Gastrocnemius medialis (tissue), 4 donors: ENCODE results near the gene ESPN. TPM values are rescaled to one million over a fixed set of nuclear protein-coding genes. Genes with fewer than 3 reads are reported as not detected.
"Not testable (repeated sequence)": the region's sequence is repeated elsewhere in the genome, so short reads cannot be mapped to it uniquely, and the experiment has no call there.

ENCODE experiments used
- ATAC-seq, 2 donors: fragments of 150-250 bp; one replicate each; pipeline ENCODE4 v1.9.1; 2016
- DNase-seq, 2 donors: peaks; one replicate each; pipeline ENCODE4 v3.0.0-alpha.2; 2019
- H3K27ac ChIP-seq, 4 donors: fragments of 200-600 bp; sonication (generic); 1 replicate in 1 of 4; 2 replicates in 3 of 4; pipeline ENCODE4 v1.5.1; 2016 to 2018; ENCODE audit warnings: mild to moderate bottlenecking in 2 of 4, moderate library complexity in 1 of 4
- H3K27me3 ChIP-seq, 3 donors: fragments of 200-600 bp; sonication (generic) in 2 of 3; 1 replicate in 1 of 3; 2 replicates in 2 of 3; pipeline versions ENCODE4 v1.5.1 to v1.6.0; 2016 to 2019; ENCODE audit warnings: mild to moderate bottlenecking in 1 of 3, moderate library complexity in 1 of 3
- H3K36me3 ChIP-seq, 2 donors: fragments of 200-600 bp; sonication (generic) in 1 of 2; one replicate each; pipeline ENCODE4 v1.5.1; 2017 to 2018
- H3K4me1 ChIP-seq, 2 donors: fragments of 200-600 bp; sonication (generic) in 1 of 2; one replicate each; pipeline ENCODE4 v1.5.1; 2016 to 2017; ENCODE audit warnings: mild to moderate bottlenecking in 2 of 2
- H3K4me3 ChIP-seq, 4 donors: fragments of 200-600 bp; sonication (generic) in 3 of 4; 1 replicate in 1 of 4; 2 replicates in 3 of 4; pipeline ENCODE4 v1.5.1; 2016 to 2019; ENCODE audit warnings: mild to moderate bottlenecking in 2 of 4
- H3K9me3 ChIP-seq, 3 donors: fragments of 200-600 bp; sonication (generic) in 2 of 3; 1 replicate in 1 of 3; 2 replicates in 2 of 3; pipeline ENCODE4 v1.5.1; 2016 to 2019
- POLR2A ChIP-seq, 2 donors: fragments of 450-650 bp; IDR thresholded peaks; one replicate each; pipeline ENCODE4 v1.6.1; 2017; ENCODE audit warnings: antibody characterized with exemption in 2 of 2, mild to moderate bottlenecking in 2 of 2, moderate library complexity in 2 of 2
- in situ Hi-C, 4 donors: fragments of 200-750 bp; cut with MboI; loops; one replicate each; pipeline versions ENCODE4 v1.15.0 to v1.8.0; 2017; ENCODE audit warnings: low sequenced_read_pairs in 4 of 4
- intact Hi-C: fragments of 100-400 bp; cut with DNase I; formaldehyde crosslinking; loops from one replicate; pipeline ENCODE4 v1.15.1; 2023; ENCODE audit warnings: low total_unique reads
- total RNA-seq, 4 donors: library from RNA; depleted of rRNA; stranded (reverse); fragments of >200 nt; gene quantifications; one replicate each; pipeline versions ENCODE4 v1.1.0 to v1.2.3, GENCODE V29; 2016
- TF ChIP-seq, protein P1 (sequence below), 5 experiments: fragments of 450-650 bp in 3 of 5; fragments of 200-600 bp in 2 of 5; sonication (generic) in 2 of 5; IDR thresholded peaks in 4 of 5; conservative IDR thresholded peaks in 1 of 5; 1 replicate in 4 of 5; 2 replicates in 1 of 5; pipeline ENCODE4 v1.5.1; 2016 to 2019; ENCODE audit warnings: antibody characterized with exemption in 5 of 5, mild to moderate bottlenecking in 3 of 5, moderate library complexity in 3 of 5

ESPN gene
- total RNA-seq, 4 donors from 2014 or later = 0.41 TPM; not detected in 3

DNA sequence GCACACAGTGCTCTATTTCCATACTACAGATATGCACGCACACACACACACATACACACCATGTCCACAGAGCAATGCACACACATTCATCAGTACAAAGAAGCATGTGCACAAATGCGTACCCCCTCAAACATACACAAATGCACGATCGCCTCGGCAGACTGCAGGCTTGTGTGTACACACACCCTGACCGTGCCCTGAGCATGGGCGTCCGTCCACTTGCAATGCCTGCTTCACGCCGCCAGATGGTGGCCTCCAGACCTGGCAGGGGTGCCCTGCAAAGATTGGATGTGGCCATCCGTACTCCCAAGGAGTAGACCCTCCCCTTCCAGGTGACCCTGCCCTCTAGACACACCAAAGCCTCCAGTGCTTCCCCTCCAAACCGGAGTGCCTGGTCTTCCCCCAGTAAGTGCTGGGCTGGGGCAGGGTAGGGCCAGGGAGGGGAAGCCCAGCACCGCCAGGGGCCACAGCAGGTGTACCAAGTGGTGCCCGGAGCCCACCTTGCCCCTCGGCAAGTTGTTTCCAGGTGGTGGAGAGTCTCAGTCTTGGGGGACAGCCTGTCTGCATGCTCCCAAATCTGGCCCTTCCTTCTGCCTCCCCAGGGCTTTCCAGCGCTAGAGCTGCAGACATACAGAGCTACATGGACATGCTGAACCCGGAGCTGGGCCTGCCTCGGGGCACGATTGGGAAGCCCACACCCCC is 20.6 kb downstream of the ESPN start:
- Histone ChIP-seq H3K4me1 (peaks cover 0 to 5% of the 10 kb centered on the region in 2 donors), H3K4me3 (no peak overlapping the region), H3K36me3 (no peaks in the 10 kb centered on the region), H3K27ac (no peak overlapping the region), H3K27me3 (peaks cover 45 to 58% (median 51%) of the 10 kb centered on the region in 3 donors), H3K9me3 (no peaks in the 10 kb centered on the region)
- intact Hi-C loops = no loop called here
- no peak for ATAC-seq
- no peak for TF ChIP-seq POLR2A (IDR thresholded peaks at IDR 0.05)
- TF ChIP-seq, protein P1, sequence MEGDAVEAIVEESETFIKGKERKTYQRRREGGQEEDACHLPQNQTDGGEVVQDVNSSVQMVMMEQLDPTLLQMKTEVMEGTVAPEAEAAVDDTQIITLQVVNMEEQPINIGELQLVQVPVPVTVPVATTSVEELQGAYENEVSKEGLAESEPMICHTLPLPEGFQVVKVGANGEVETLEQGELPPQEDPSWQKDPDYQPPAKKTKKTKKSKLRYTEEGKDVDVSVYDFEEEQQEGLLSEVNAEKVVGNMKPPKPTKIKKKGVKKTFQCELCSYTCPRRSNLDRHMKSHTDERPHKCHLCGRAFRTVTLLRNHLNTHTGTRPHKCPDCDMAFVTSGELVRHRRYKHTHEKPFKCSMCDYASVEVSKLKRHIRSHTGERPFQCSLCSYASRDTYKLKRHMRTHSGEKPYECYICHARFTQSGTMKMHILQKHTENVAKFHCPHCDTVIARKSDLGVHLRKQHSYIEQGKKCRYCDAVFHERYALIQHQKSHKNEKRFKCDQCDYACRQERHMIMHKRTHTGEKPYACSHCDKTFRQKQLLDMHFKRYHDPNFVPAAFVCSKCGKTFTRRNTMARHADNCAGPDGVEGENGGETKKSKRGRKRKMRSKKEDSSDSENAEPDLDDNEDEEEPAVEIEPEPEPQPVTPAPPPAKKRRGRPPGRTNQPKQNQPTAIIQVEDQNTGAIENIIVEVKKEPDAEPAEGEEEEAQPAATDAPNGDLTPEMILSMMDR (IDR thresholded peaks at IDR 0.05 in 4 of 5, conservative IDR thresholded peaks at IDR 0.05 in 1 of 5) = peak in 2 of 5 experiments; percentile 13 to 21
- no peak for DNase-seq
- in situ Hi-C loops = no loop called here

DNA sequence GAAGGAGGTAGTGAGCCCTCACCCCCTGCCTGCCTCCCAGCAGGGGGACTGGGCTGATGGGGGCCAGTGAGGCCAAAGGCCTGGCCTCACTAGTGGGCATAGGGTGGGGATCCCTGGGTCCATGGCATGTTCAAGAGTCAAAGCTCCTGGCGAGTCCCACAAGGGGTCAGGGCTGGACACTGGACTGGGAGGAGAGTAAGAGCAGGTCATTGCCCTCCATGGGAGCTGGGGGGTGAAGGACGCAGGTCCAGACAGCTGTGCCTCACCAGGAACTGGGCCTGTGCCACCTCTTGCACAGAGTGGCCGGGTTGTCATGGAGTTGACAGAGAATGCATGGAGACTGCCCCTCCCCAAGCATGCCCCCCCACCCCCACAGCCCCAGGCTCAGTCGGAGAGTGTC is 21.4 kb downstream of the ESPN start:
- H3K4me3 ChIP-seq, DNase-seq, ATAC-seq, intact Hi-C loops, H3K9me3 ChIP-seq, H3K4me1 ChIP-seq, H3K36me3 ChIP-seq, H3K27ac ChIP-seq, in situ Hi-C loops: not testable (repeated sequence)
- peaks cover 50 to 57% (median 52%) of the 10 kb centered on the region in 3 donors for H3K27me3 ChIP-seq

DNA sequence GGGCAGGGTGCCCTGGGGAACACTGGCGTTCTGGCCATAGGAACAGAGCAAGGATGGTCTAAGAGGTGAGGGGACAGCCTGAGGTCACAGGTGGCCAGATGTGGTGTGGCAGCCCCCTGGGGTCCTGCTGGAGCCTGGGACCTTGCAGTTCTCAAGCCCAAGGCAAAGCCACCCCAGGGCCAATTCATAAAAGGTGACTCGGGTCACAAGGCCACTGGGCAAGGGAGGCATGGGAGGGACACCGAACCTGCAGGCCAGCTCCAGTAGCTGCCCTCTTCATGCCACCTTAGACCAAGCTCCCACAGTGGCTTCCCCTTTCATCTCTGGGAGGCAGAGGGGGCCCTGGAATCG is 22.1 kb downstream of the ESPN start:
- peaks cover 0 to 5% of the 10 kb centered on the region in 2 donors for H3K4me1 ChIP-seq
- H3K4me3 ChIP-seq = no peak overlapping the region
- H3K27me3 ChIP-seq = peaks cover 50 to 57% (median 52%) of the 10 kb centered on the region in 3 donors
- ATAC-seq = no peak
- H3K27ac ChIP-seq = no peak overlapping the region
- in situ Hi-C loops (no loop called here), intact Hi-C loops (no loop called here)
- no peak for DNase-seq
- no peak for TF ChIP-seq POLR2A (IDR thresholded peaks at IDR 0.05)
- TF ChIP-seq, protein P1 (IDR thresholded peaks at IDR 0.05 in 4 of 5, conservative IDR thresholded peaks at IDR 0.05 in 1 of 5) = no peak
- H3K36me3 ChIP-seq = no peaks in the 10 kb centered on the region
- H3K9me3 ChIP-seq = no peaks in the 10 kb centered on the region

DNA sequence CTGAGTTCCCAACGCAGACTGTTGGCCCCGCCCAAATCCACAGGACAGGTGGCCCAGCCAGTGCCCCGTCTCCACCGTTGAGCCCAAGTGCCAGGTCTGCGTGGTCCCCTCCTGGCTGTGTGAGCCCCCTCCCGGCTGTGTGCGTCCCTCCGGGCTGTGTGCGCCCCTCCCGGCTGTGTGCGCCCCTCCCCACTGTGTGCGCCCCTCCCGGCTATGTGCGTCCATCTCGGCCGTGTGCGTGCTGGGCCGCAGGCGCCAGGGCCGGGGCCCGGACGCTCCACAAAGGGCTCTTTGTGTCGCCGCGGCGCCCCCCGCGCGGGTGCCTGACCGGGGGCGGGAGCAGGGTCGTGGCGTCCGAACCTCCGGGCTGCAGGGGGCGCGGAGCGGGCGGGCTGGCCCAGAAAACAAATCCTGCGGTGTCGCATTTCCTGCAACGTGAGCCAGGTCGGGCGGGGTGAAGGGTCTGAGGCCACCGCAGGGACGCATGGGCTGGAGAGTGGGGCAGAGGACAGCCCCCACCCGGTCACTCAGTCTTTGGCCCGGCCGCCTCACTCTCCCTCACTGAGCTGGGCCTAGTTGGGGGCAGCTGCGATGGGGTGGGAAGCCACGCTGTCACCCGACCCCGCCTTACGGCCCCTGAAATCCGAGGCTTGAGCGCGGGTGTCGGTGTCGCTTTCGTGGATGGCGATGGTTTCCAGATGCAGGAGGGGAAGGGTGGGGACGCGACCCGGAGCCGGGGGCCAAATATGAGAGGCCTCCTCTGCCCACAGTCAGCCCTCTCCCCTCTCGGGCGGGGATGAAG is 22.6 kb downstream of the ESPN start:
- Histone ChIP-seq H3K9me3 (no peaks in the 10 kb centered on the region), H3K27me3 (peaks cover 55 to 62% (median 55%) of the 10 kb centered on the region in 3 donors), H3K4me3 (peak overlapping the region in 1 of 4 donors; percentile 17), H3K4me1 (peaks cover 0 to 5% of the 10 kb centered on the region in 2 donors), H3K36me3 (no peaks in the 10 kb centered on the region), H3K27ac (no peak overlapping the region)
- DNase-seq (no peak), ATAC-seq (no peak)
- intact Hi-C loops (no loop called here), in situ Hi-C loops (no loop called here)
- TF ChIP-seq, protein P1 (IDR thresholded peaks at IDR 0.05 in 4 of 5, conservative IDR thresholded peaks at IDR 0.05 in 1 of 5) = no peak
- no peak for TF ChIP-seq POLR2A (IDR thresholded peaks at IDR 0.05)
